ENCODE results near the gene GAK. TPM values are rescaled to one million over a fixed set of nuclear protein-coding genes. Genes with fewer than 3 reads are reported as not detected.

Gene GAK
- total and polyA plus RNA-seq, 2 of the 13 experiments (the other 11 are each of a cell fraction or from before 2014, with no cell fraction given): 17.5 to 44.3 TPM

DNA sequence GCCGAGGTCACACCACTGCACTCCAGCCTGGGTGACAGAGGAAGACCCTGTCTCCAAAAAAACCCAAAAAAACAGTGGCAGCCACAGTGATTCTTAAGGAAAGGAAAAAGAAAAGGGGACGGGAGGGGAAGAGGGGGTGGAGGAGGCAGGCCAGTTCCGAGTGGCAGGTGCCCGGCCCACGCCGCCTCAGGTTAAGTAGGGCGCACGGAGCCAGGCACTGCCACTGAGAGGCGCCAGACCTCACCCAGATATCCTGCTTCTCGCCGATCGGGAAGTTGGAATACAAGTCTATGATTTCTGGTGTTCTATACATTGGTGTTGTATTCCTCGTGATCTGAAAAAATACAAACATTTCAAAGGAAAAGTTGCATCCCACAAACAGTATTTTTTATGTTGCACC, 35.9 kb downstream of the GAK start (continued):
- TF ChIP-seq ZNF784 (CRISPR knock-in tag; IDR thresholded peaks at IDR 0.05; ENCODE audit: borderline replicate concordance): no peak
- no peak for TF ChIP-seq MBNL3 (CRISPR knock-in tag; conservative IDR thresholded peaks at IDR 0.05)
- TF ChIP-seq STAG1 (CRISPR knock-in tag; IDR thresholded peaks at IDR 0.05): peak; percentile 9; the same call in 1 of the 2 replicates

DNA sequence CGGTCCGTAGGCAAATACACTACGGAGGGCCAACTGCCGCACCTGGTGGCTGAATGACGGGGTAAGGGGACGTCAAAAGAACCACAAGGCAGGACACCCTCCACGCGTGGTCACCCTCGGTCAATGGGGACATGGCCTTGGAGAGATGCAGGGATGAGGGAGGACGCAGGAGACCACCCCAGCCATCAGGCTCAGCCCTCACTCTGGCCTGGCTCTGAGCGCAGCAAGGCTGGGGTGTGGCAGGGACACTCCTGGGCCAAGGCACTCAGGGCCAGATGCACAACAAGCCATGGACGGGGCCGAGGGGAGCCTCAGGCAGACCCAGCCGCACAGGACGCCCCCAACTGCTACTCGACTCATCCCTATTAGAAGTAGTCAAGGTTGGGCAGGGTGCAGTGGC, 36.5 kb downstream of the GAK start:
- intact Hi-C loops (cut with micrococcal nuclease; ENCODE audit: unreplicated experiment) (no loop called here), in situ Hi-C loops (cut with HindIII; ENCODE audit: extremely low pct_ligation_motif_present, low pct_unique_long_range_greater_than_20kb) (no loop called here)
- ATAC-seq (no peak), DNase-seq (ENCODE audit: low spot score) (no peak), FAIRE-seq (no peak)
- Histone ChIP-seq H3K36me3 (replicated peaks in 1 of 2; ENCODE audit: control insufficient read depth in 1 of 2, insufficient read depth in 2 of 2, low read length in 2 of 2) (peaks cover 15 to 33% of the 10 kb centered on the region in 2 experiments; a peak in 4 of 5 replicates), H3K27ac (ENCODE audit: extremely low read length, insufficient read depth, low read length) (no peak overlapping the region), H3K27me3 (ENCODE audit: control insufficient read depth in 1 of 2, insufficient read depth in 2 of 2, low read length in 2 of 2) (no peaks in the 10 kb centered on the region), H2AFZ (ENCODE audit: low read length) (no peak overlapping the region), H3K4me2 (ENCODE audit: low read depth, low read length) (no peak overlapping the region), H3K9me3 (ENCODE audit: low read length) (no peaks in the 10 kb centered on the region), H3K4me1 (ENCODE audit: insufficient read depth, low read length) (no peaks in the 10 kb centered on the region), H4K20me1 (ENCODE audit: insufficient read depth, low read length) (no peaks in the 10 kb centered on the region), H3K9ac (ENCODE audit: insufficient read depth, low read depth, low read length) (no peak overlapping the region), H3K4me3 (replicated peaks in 1 of 3; ENCODE audit: insufficient read depth in 1 of 3, low read depth in 2 of 3, low read length in 3 of 3) (no peak overlapping the region), H3K79me2 (ENCODE audit: insufficient read depth, low read length) (no peaks in the 10 kb centered on the region)
- 99% methylated on average over 16 of the region's 16 CpGs for WGBS (ENCODE audit: low lambda C conversion rate)
- ChIA-PET CTCF (ENCODE audit: low intra/inter-chr PET ratio, low total read pairs) (no interaction called here), POLR2A (no interaction called here)
- no TSS peak for BruUV-seq (replicated peaks)
- no peak for TF ChIP-seq NKX3-1 (CRISPR knock-in tag; IDR thresholded peaks at IDR 0.05)
- TF ChIP-seq ZFY (CRISPR knock-in tag; IDR thresholded peaks at IDR 0.05): no peak
- TF ChIP-seq, protein P1, sequence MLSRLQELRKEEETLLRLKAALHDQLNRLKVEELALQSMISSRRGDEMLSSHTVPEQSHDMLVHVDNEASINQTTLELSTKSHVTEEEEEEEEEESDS (CRISPR knock-in tag; IDR thresholded peaks at IDR 0.05; ENCODE audit: borderline replicate concordance): no peak
- TF ChIP-seq, protein P2, sequence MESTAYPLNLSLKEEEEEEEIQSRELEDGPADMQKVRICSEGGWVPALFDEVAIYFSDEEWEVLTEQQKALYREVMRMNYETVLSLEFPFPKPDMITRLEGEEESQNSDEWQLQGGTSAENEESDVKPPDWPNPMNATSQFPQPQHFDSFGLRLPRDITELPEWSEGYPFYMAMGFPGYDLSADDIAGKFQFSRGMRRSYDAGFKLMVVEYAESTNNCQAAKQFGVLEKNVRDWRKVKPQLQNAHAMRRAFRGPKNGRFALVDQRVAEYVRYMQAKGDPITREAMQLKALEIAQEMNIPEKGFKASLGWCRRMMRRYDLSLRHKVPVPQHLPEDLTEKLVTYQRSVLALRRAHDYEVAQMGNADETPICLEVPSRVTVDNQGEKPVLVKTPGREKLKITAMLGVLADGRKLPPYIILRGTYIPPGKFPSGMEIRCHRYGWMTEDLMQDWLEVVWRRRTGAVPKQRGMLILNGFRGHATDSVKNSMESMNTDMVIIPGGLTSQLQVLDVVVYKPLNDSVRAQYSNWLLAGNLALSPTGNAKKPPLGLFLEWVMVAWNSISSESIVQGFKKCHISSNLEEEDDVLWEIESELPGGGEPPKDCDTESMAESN (CRISPR knock-in tag; conservative IDR thresholded peaks at IDR 0.05): no peak
- no peak for TF ChIP-seq CENPBD1 (CRISPR knock-in tag; IDR thresholded peaks at IDR 0.05; ENCODE audit: borderline replicate concordance, low read depth)
- TF ChIP-seq, protein P3, sequence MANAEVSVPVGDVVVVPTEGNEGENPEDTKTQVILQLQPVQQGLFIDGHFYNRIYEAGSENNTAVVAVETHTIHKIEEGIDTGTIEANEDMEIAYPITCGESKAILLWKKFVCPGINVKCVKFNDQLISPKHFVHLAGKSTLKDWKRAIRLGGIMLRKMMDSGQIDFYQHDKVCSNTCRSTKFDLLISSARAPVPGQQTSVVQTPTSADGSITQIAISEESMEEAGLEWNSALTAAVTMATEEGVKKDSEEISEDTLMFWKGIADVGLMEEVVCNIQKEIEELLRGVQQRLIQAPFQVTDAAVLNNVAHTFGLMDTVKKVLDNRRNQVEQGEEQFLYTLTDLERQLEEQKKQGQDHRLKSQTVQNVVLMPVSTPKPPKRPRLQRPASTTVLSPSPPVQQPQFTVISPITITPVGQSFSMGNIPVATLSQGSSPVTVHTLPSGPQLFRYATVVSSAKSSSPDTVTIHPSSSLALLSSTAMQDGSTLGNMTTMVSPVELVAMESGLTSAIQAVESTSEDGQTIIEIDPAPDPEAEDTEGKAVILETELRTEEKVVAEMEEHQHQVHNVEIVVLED (CRISPR knock-in tag; IDR thresholded peaks at IDR 0.05; ENCODE audit: borderline replicate concordance): no peak
- no peak for TF ChIP-seq ZNF724P (CRISPR knock-in tag; IDR thresholded peaks at IDR 0.05; ENCODE audit: borderline replicate concordance)
- no peak for TF ChIP-seq ZNF609 (CRISPR knock-in tag; IDR thresholded peaks at IDR 0.05; ENCODE audit: borderline replicate concordance)
- TF ChIP-seq NFKB2 (CRISPR knock-in tag; IDR thresholded peaks at IDR 0.05; ENCODE audit: borderline replicate concordance): no peak
- TF ChIP-seq ZNF674 (CRISPR knock-in tag; IDR thresholded peaks at IDR 0.05; ENCODE audit: low read depth): no peak
